Measurements from ENCODE around the gene TLR9.

TLR9 gene

DNA sequence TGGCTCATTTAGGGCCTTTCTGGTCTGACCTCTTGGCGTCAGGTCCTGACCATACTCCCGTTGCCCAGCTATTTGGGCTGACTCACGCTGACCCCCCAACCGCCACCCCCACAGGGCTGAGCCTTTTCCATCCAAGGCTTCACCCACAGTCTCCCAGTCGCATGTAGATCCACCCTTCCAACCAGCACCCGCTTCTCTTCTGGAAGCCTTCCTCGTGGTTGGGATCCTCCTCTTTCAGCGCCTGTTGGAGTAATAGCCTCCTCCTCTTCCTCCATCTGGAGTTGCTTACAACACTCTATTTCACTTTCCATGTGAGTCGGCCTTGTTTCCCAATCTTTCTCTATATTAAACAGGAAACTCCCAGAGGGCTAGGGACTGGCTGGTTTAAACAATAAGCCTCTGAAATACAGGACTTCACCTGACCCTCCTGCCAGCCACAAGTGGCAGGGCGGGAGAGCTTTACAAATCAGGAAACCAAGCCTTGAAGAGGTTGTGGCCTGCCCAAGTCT is 29.6 kb downstream of the TLR9 start:
- TF ChIP-seq FOXM1 (IDR thresholded peaks at IDR 0.05; ENCODE audit: borderline replicate concordance, low read depth): no peak
- no peak for TF ChIP-seq EP300 (IDR thresholded peaks at IDR 0.05; ENCODE audit: borderline replicate concordance)
- TF ChIP-seq, protein P1, sequence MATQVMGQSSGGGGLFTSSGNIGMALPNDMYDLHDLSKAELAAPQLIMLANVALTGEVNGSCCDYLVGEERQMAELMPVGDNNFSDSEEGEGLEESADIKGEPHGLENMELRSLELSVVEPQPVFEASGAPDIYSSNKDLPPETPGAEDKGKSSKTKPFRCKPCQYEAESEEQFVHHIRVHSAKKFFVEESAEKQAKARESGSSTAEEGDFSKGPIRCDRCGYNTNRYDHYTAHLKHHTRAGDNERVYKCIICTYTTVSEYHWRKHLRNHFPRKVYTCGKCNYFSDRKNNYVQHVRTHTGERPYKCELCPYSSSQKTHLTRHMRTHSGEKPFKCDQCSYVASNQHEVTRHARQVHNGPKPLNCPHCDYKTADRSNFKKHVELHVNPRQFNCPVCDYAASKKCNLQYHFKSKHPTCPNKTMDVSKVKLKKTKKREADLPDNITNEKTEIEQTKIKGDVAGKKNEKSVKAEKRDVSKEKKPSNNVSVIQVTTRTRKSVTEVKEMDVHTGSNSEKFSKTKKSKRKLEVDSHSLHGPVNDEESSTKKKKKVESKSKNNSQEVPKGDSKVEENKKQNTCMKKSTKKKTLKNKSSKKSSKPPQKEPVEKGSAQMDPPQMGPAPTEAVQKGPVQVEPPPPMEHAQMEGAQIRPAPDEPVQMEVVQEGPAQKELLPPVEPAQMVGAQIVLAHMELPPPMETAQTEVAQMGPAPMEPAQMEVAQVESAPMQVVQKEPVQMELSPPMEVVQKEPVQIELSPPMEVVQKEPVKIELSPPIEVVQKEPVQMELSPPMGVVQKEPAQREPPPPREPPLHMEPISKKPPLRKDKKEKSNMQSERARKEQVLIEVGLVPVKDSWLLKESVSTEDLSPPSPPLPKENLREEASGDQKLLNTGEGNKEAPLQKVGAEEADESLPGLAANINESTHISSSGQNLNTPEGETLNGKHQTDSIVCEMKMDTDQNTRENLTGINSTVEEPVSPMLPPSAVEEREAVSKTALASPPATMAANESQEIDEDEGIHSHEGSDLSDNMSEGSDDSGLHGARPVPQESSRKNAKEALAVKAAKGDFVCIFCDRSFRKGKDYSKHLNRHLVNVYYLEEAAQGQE (IDR thresholded peaks at IDR 0.05; ENCODE audit: low read depth): no peak
- TF ChIP-seq, protein P2, sequence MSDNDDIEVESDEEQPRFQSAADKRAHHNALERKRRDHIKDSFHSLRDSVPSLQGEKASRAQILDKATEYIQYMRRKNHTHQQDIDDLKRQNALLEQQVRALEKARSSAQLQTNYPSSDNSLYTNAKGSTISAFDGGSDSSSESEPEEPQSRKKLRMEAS (IDR thresholded peaks at IDR 0.05): no peak
- no peak for TF ChIP-seq CEBPB (IDR thresholded peaks at IDR 0.05)
- TF ChIP-seq RAD21 (IDR thresholded peaks at IDR 0.05; ENCODE audit: low read depth): no peak
- no peak for TF ChIP-seq EGR1 (IDR thresholded peaks at IDR 0.05)
- TF ChIP-seq TAF1 (IDR thresholded peaks at IDR 0.05; ENCODE audit: low read depth): no peak
- no peak for TF ChIP-seq CREB1 (IDR thresholded peaks at IDR 0.05; ENCODE audit: low read depth)

DNA sequence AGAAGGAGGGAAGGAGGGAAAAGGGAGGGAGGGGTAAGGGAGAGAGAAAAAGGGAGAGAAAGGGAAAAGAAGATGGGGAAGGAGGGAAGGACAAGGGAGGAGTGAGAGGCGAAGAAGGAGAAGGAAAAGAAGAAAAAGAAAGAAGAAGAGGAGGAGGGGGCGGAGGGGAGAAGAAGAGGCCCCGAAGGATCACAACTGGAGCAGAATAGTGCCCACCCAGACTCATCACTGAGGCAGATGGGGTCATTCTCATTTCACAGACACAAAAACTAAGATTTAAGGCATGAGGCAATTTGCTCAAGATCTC is 30.2 kb downstream of the TLR9 start:
- TF ChIP-seq CREB1 (IDR thresholded peaks at IDR 0.05; ENCODE audit: low read depth) (no peak), TEAD4 (IDR thresholded peaks at IDR 0.05) (no peak)
- TF ChIP-seq, protein P1 (IDR thresholded peaks at IDR 0.05; ENCODE audit: low read depth): no peak

DNA sequence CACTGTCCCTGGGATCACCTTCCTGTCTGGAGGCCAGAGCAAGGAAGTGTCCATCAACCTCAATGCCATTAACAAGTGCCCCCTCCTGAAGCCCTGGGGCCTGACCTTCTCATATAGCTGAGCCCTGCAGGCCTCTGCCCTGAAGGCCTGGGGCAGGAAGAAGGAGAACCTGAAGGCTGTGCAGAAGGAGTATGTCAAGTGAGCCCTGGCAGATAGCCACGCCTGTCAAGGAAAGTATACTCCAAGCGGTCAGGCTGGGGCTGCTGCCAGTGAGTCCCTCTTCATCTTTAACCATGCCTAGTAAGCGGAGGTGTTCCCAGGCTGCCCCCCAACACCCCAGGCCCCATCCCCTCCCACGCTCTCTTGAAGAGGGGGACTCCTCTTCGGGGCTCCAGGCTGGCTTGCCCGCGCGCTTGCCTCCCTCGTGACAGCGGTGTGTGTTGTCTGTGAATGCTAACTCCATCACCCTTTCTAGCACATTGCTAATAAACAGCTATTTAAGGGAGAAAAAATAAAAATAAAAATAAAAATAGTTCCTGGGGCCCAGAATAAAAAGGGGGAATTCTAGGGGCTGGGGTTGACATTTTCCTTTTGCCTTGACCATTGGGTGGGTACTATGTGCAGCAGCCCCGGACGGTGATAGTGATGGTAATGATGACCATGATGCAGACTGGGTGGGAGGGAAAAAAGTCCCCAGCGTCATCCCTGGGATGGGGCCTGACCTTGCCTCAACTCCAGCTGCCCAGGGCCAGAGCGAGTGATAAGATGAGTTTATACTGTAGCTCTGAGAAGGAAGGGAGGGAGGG is 30.8 kb downstream of the TLR9 start:
- TF ChIP-seq EP300 (IDR thresholded peaks at IDR 0.05; ENCODE audit: borderline replicate concordance) (no peak), ZBTB7A (IDR thresholded peaks at IDR 0.05; ENCODE audit: low read depth) (no peak), NFIC (IDR thresholded peaks at IDR 0.05) (no peak), YY1 (IDR thresholded peaks at IDR 0.05; ENCODE audit: low read depth) (no peak)
- TF ChIP-seq, protein P1 (IDR thresholded peaks at IDR 0.05; ENCODE audit: low read depth): no peak

DNA sequence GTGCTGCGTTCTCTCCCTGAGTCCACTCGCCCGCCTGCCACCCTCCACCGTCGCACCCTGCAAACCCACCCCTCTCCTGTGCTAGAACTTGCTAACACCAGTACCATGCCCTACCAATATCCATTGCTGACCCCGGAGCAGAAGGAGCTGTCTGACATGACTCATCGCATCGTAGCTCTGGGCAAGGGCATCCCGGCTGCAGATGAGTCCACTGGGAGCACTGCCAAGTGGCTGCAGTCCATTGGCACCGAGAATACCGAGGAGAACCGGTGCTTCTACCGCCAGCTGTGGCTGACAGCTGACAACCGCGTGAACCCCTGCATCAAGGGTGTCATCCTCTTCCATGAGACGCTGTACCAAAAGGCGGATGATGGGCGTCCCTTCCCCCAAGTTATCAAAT is 32.4 kb downstream of the TLR9 start:
- no peak for TF ChIP-seq NFIC (IDR thresholded peaks at IDR 0.05)
- TF ChIP-seq, protein P3, sequence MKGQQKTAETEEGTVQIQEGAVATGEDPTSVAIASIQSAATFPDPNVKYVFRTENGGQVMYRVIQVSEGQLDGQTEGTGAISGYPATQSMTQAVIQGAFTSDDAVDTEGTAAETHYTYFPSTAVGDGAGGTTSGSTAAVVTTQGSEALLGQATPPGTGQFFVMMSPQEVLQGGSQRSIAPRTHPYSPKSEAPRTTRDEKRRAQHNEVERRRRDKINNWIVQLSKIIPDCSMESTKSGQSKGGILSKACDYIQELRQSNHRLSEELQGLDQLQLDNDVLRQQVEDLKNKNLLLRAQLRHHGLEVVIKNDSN (IDR thresholded peaks at IDR 0.05): no peak
- no peak for TF ChIP-seq CEBPB (IDR thresholded peaks at IDR 0.05)
- TF ChIP-seq CREB1 (IDR thresholded peaks at IDR 0.05; ENCODE audit: low read depth): no peak
- TF ChIP-seq TAF1 (IDR thresholded peaks at IDR 0.05; ENCODE audit: low read depth): no peak
- no peak for TF ChIP-seq ZBTB7A (IDR thresholded peaks at IDR 0.05; ENCODE audit: low read depth)
- TF ChIP-seq EP300 (IDR thresholded peaks at IDR 0.05; ENCODE audit: borderline replicate concordance): no peak
- no peak for TF ChIP-seq RAD21 (IDR thresholded peaks at IDR 0.05; ENCODE audit: low read depth)
- TF ChIP-seq TCF12 (IDR thresholded peaks at IDR 0.05; ENCODE audit: low read depth): no peak
- TF ChIP-seq YY1 (IDR thresholded peaks at IDR 0.05; ENCODE audit: low read depth): no peak
- TF ChIP-seq TEAD4 (IDR thresholded peaks at IDR 0.05): no peak
- no peak for TF ChIP-seq EGR1 (IDR thresholded peaks at IDR 0.05)
- no peak for TF ChIP-seq FOXM1 (IDR thresholded peaks at IDR 0.05; ENCODE audit: borderline replicate concordance, low read depth)
- TF ChIP-seq, protein P1 (IDR thresholded peaks at IDR 0.05; ENCODE audit: low read depth): no peak
- TF ChIP-seq, protein P2 (IDR thresholded peaks at IDR 0.05): no peak

Measured in Ishikawa (cell line).